Endothelial cell of umbilical vein (primary cell): ENCODE measurements around the gene NFX1. TPM values are rescaled to one million over a fixed set of nuclear protein-coding genes. Genes with fewer than 3 reads are reported as not detected.

ENCODE experiments used
- BruUV-seq: library from RNA; stranded (reverse); fragments of 400-500 nt; replicated peaks from 2 replicates; lab custom pipeline; 2021; lab: Mats Ljungman, UMichigan
- CTCF ChIA-PET: fragments of 300-600, 350-600 bp; sonication (Branson Sonifier 250); formaldehyde crosslinking; loops from one replicate; lab custom pipeline; 2021; ENCODE audit warnings: antibody characterized with exemption, inconsistent platforms; lab: Charles Lee
- POLR2A ChIA-PET: fragments of 300-600, 350-600 bp; sonication (Branson Sonifier 250); formaldehyde crosslinking; loops from one replicate; lab custom pipeline; 2021; ENCODE audit warnings: antibody characterized with exemption, inconsistent platforms; lab: Charles Lee
- DNase-seq: peaks from one replicate; pipeline ENCODE4 v3.0.0-alpha.2; 2011; ENCODE audit warnings: low read depth, low spot score
- FAIRE-seq: peaks from 2 replicates; lab custom pipeline; 2011; peaks lifted over from hg19 to GRCh38; lab: Jason Lieb, UNC
- H2AFZ ChIP-seq: 2 replicates; pipeline ENCODE4 v1.6.0; 2012; ENCODE audit warnings: low read depth, low read length, control low read depth, inconsistent platforms
- H3K27ac ChIP-seq: 2 replicates; pipeline ENCODE4 v1.5.1; 2011; ENCODE audit warnings: low read depth, mild to moderate bottlenecking, control low read depth, low read length, moderate library complexity; ENCODE audit not compliant: insufficient read depth
- H3K27me3 ChIP-seq, 2 experiments: 2 replicates each; pipeline versions ENCODE4 v1.6.0 to v1.6.1; 2011; ENCODE audit warnings: low read length in 2 of 2, mixed read lengths in 1 of 2; ENCODE audit not compliant: control insufficient read depth in 2 of 2, insufficient read depth in 2 of 2
- H3K36me3 ChIP-seq, 2 experiments: 2 replicates in 1 of 2; 3 replicates in 1 of 2; pipeline ENCODE4 v1.5.1; 2011; ENCODE audit warnings: low read length in 2 of 2, mild to moderate bottlenecking in 1 of 2, moderate library complexity in 1 of 2; ENCODE audit not compliant: control insufficient read depth in 2 of 2, insufficient read depth in 2 of 2; ENCODE audit errors: extremely low read depth in 1 of 2
- H3K4me1 ChIP-seq: 3 replicates; pipeline ENCODE4 v1.5.1; 2011; ENCODE audit warnings: mild to moderate bottlenecking, low read length; ENCODE audit not compliant: control insufficient read depth, insufficient read depth; ENCODE audit errors: extremely low read depth
- H3K4me2 ChIP-seq: 2 replicates; pipeline ENCODE4 v1.6.1; 2011; ENCODE audit warnings: low read length, control low read depth, mixed read lengths; ENCODE audit not compliant: insufficient read depth
- H3K4me3 ChIP-seq, 3 experiments: fragments of 200-600 bp in 1 of 3; sonication (generic), shearing (Covaris generic) in 1 of 3; replicated peaks in 1 of 3; 2 replicates each; pipeline ENCODE4 v1.5.1; 2011 to 2016; ENCODE audit warnings: control low read depth in 3 of 3, low read length in 3 of 3, mild to moderate bottlenecking in 2 of 3, inconsistent platforms in 1 of 3, low read depth in 1 of 3, moderate library complexity in 1 of 3; ENCODE audit not compliant: insufficient read depth in 1 of 3
- H3K79me2 ChIP-seq: 2 replicates; pipeline ENCODE4 v1.6.0; 2012; ENCODE audit warnings: low read length, inconsistent platforms; ENCODE audit not compliant: control insufficient read depth, insufficient read depth
- H3K9ac ChIP-seq: replicated peaks from 2 replicates; pipeline ENCODE3; 2011; ENCODE audit warnings: low read length, control low read depth; ENCODE audit not compliant: insufficient read depth; ENCODE audit errors: extremely low read depth
- H3K9me1 ChIP-seq: replicated peaks from 3 replicates; pipeline ENCODE4 v1.6.0; 2011; ENCODE audit warnings: mild to moderate bottlenecking, low read length; ENCODE audit not compliant: control insufficient read depth, insufficient read depth; ENCODE audit errors: extremely low read depth
- H3K9me3 ChIP-seq: replicated peaks from 2 replicates; pipeline ENCODE4 v1.5.1; 2012; ENCODE audit warnings: low read length, inconsistent platforms; ENCODE audit not compliant: control insufficient read depth, insufficient read depth
- H4K20me1 ChIP-seq: replicated peaks from 2 replicates; pipeline ENCODE3; 2011; ENCODE audit warnings: mild to moderate bottlenecking, low read length; ENCODE audit not compliant: control insufficient read depth, insufficient read depth; ENCODE audit errors: extremely low read depth
- EZH2 ChIP-seq: IDR thresholded peaks from 2 replicates; pipeline ENCODE4 v1.6.1; 2012; ENCODE audit warnings: borderline replicate concordance, low read depth, mild to moderate bottlenecking, moderate library complexity, low read length, inconsistent platforms; ENCODE audit not compliant: severe bottlenecking
- FOS ChIP-seq: IDR thresholded peaks from 2 replicates; pipeline ENCODE4 v1.6.1; 2011; ENCODE audit warnings: mild to moderate bottlenecking, low read length, moderate library complexity, borderline replicate concordance; ENCODE audit not compliant: insufficient read depth
- GATA2 ChIP-seq: IDR thresholded peaks from 2 replicates; pipeline ENCODE4 v1.7.0; 2011; ENCODE audit warnings: low read depth, mild to moderate bottlenecking, moderate library complexity, mixed read lengths, low read length; ENCODE audit not compliant: insufficient read length, insufficient read depth
- JUN ChIP-seq: IDR thresholded peaks from 2 replicates; pipeline ENCODE4 v1.6.1; 2011; ENCODE audit warnings: borderline replicate concordance, low read depth; ENCODE audit not compliant: insufficient read length, insufficient read depth
- MYC ChIP-seq: IDR thresholded peaks from one replicate; pipeline ENCODE4 v1.6.1; 2011; ENCODE audit warnings: mild to moderate bottlenecking, low read depth, low read length
- POLR2A ChIP-seq: IDR thresholded peaks from 2 replicates; pipeline ENCODE4 v1.6.1; 2012; ENCODE audit warnings: low read depth, mild to moderate bottlenecking, control low read depth, low read length
- POLR2AphosphoS5 ChIP-seq: IDR thresholded peaks from 2 replicates; pipeline ENCODE4 v1.6.1; 2012; ENCODE audit warnings: low read depth, mild to moderate bottlenecking, control low read depth, low read length, moderate library complexity; ENCODE audit not compliant: insufficient read depth
- dilution Hi-C: fragments of 300-500 bp; cut with MboI; formaldehyde crosslinking; loops from one replicate; pipeline ENCODE4 v1.15.0; 2019; ENCODE audit warnings: low sequenced_read_pairs; ENCODE audit not compliant: extremely low pct_ligation_motif_present
- intact Hi-C: fragments of 100-400 bp; cut with micrococcal nuclease; formaldehyde crosslinking; loops from one replicate; pipeline ENCODE4 v1.10.0; 2022
- polyA plus RNA-seq, 4 experiments: library from polyadenylated mRNA; depleted of rRNA in 3 of 4; stranded (reverse) in 3 of 4; unstranded in 1 of 4; fragments of >200 nt; gene quantifications; 2 replicates each; pipeline versions ENCODE4 v1.2.1 to v1.2.3, GENCODE V29; 2011 to 2012; ENCODE audit warnings: missing spikeins in 1 of 4
- total RNA-seq: library from RNA; stranded (reverse); gene quantifications from 2 replicates; pipeline ENCODE4 v1.2.3, GENCODE V29; 2021
- TF ChIP-seq, protein P1 (sequence below): IDR thresholded peaks from 2 replicates; pipeline ENCODE4 v1.6.1; 2011; ENCODE audit not compliant: insufficient read depth, insufficient read length
- TF ChIP-seq, protein P2 (sequence below), 2 donors: IDR thresholded peaks; 1 replicate in 1 of 2; 2 replicates in 1 of 2; pipeline ENCODE4 v1.5.1; 2011; ENCODE audit warnings: low read length in 2 of 2, mild to moderate bottlenecking in 2 of 2, moderate library complexity in 2 of 2, control low read depth in 1 of 2, inconsistent platforms in 1 of 2, low read depth in 1 of 2; ENCODE audit not compliant: insufficient read depth in 1 of 2; ENCODE audit errors: extremely low read depth in 1 of 2

Gene NFX1
- total and polyA plus RNA-seq, 2 donors (not counting 3 experiments of a cell fraction or from before 2014, with no cell fraction given) = 19.3 to 21.7 TPM

DNA sequence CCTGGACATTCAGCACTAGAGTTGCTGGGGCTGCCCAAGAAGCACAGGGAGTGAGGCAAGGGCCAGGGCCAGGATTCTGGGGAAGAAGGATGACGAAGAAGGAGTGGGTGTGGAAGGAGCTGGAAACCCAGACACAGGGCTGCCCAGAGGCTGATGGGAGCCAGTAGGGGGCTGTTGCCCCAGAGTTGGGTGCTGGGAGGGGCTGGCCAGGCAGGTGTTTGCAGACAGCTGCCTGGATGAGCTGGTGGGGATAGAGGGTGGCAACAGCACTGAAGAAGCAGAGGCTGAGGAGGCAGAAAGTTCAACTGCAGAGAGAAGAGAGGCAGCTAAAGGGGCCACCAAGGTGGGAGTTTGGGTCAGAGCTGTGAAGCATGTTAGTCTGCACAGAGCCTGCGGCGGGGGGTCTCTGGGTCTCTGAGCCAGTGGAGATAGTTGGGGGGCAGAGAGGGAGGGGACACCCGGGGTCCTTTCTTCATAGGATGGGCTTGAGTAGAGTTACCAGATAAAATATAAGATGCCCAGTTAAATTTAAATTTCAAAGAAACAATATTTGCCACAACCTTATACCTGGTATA lies 114.6 kb downstream of the NFX1 start:
- dilution Hi-C loops = no loop called here
- no peak overlapping the region for H2AFZ ChIP-seq
- H3K4me3 ChIP-seq = no peak overlapping the region
- POLR2A ChIA-PET = no interaction called here
- CTCF ChIA-PET = interaction anchor here (0.9 to 4.0 kb wide), 5 partner anchors 11 to 69 kb away, joined by 3 to 82 read pairs (median 19); partner anchors contain the start of gene NOL6
- no peak overlapping the region for H3K4me2 ChIP-seq
- H4K20me1 ChIP-seq = no peaks in the 10 kb centered on the region
- intact Hi-C loops = loop anchor here (5.0 to 10.0 kb wide), 4 partner anchors 47 to 320 kb away; no protein-coding TSS in a partner anchor
- BruUV-seq = no TSS peak
- DNase-seq (no peak), FAIRE-seq (no peak)
- no peak for TF ChIP-seq POLR2A
- TF ChIP-seq MYC = no peak
- TF ChIP-seq POLR2AphosphoS5 = no peak
- no peak for TF ChIP-seq EZH2
- TF ChIP-seq FOS = no peak
- TF ChIP-seq, protein P1, sequence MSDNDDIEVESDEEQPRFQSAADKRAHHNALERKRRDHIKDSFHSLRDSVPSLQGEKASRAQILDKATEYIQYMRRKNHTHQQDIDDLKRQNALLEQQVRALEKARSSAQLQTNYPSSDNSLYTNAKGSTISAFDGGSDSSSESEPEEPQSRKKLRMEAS = no peak
- no peak for TF ChIP-seq JUN
- TF ChIP-seq GATA2 = no peak
- TF ChIP-seq, protein P2, sequence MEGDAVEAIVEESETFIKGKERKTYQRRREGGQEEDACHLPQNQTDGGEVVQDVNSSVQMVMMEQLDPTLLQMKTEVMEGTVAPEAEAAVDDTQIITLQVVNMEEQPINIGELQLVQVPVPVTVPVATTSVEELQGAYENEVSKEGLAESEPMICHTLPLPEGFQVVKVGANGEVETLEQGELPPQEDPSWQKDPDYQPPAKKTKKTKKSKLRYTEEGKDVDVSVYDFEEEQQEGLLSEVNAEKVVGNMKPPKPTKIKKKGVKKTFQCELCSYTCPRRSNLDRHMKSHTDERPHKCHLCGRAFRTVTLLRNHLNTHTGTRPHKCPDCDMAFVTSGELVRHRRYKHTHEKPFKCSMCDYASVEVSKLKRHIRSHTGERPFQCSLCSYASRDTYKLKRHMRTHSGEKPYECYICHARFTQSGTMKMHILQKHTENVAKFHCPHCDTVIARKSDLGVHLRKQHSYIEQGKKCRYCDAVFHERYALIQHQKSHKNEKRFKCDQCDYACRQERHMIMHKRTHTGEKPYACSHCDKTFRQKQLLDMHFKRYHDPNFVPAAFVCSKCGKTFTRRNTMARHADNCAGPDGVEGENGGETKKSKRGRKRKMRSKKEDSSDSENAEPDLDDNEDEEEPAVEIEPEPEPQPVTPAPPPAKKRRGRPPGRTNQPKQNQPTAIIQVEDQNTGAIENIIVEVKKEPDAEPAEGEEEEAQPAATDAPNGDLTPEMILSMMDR (IDR thresholded peaks at IDR 0.05; ENCODE audit: extremely low read depth in 1 of 2, insufficient read depth in 1 of 2, low read depth in 1 of 2, low read length in 2 of 2) = no peak
- H3K27ac ChIP-seq = no peak overlapping the region
- H3K9ac ChIP-seq = no peak overlapping the region
- no peaks in the 10 kb centered on the region for H3K36me3 ChIP-seq
- no peaks in the 10 kb centered on the region for H3K9me3 ChIP-seq
- no peaks in the 10 kb centered on the region for H3K27me3 ChIP-seq
- no peaks in the 10 kb centered on the region for H3K9me1 ChIP-seq
- H3K4me1 ChIP-seq = no peaks in the 10 kb centered on the region
- no peaks in the 10 kb centered on the region for H3K79me2 ChIP-seq
